Measurements from ENCODE around the gene MRPL58. TPM values are rescaled to one million over a fixed set of nuclear protein-coding genes. Genes with fewer than 3 reads are reported as not detected.

The MRPL58 gene
- total RNA-seq, 1 experiment from 2014 or later: 41.0 TPM

- Histone ChIP-seq H4K8ac (replicated peaks; ENCODE audit: insufficient read length, low read depth, low read length) (no peak overlapping the region), H2BK5ac (ENCODE audit: insufficient read length, low read length) (no peak overlapping the region), H3K56ac (ENCODE audit: insufficient read length, low read depth, low read length) (no peak overlapping the region), H2AFZ (ENCODE audit: low read length) (no peak overlapping the region), H3K27ac (ENCODE audit: insufficient read length, low read depth, low read length) (no peak overlapping the region), H3K9me3 (ENCODE audit: control insufficient read depth, low read depth, low read length) (no peaks in the 10 kb centered on the region), H4K91ac (ENCODE audit: insufficient read length, low read depth, low read length) (no peak overlapping the region), H3K18ac (ENCODE audit: insufficient read length, low read depth, low read length) (no peak overlapping the region), H4K20me1 (ENCODE audit: control insufficient read depth, insufficient read depth, insufficient read length) (peaks cover 3% of the 10 kb centered on the region), H2BK20ac (ENCODE audit: low read depth, low read length, poor library complexity, severe bottlenecking) (no peak overlapping the region), H3K79me1 (ENCODE audit: insufficient read depth, low read depth, low read length, poor library complexity, severe bottlenecking) (no peaks in the 10 kb centered on the region), H3K79me2 (ENCODE audit: insufficient read depth, low read length) (no peaks in the 10 kb centered on the region; the same call in 1 of the 2 replicates), H3T11ph (ENCODE audit: low read length) (no peak overlapping the region), H3K4ac (ENCODE audit: low read depth, low read length) (no peak overlapping the region), H3K4me1 (ENCODE audit: insufficient read depth, low read length) (no peaks in the 10 kb centered on the region), H4K5ac (ENCODE audit: insufficient read length, low read depth, low read length) (no peak overlapping the region), H3K9ac (ENCODE audit: extremely low read depth, insufficient read length, low read length) (no peak overlapping the region), H3K23ac (ENCODE audit: insufficient read length, low read depth, low read length) (no peak overlapping the region), H2BK120ac (ENCODE audit: low read depth, low read length, poor library complexity, severe bottlenecking) (no peak overlapping the region), H3K4me2 (ENCODE audit: insufficient read depth, insufficient read length, low read length) (no peak overlapping the region), H3K27me3 (ENCODE audit: insufficient read depth, low read length) (no peaks in the 10 kb centered on the region), H2BK15ac (ENCODE audit: low read depth, low read length) (no peak overlapping the region), H3K23me2 (ENCODE audit: insufficient read length, low read depth, low read length, poor library complexity, severe bottlenecking) (no peaks in the 10 kb centered on the region), H2BK12ac (ENCODE audit: insufficient read length, low read depth, low read length) (no peak overlapping the region), H2AK5ac (ENCODE audit: insufficient read length, low read length) (no peak overlapping the region), H3K14ac (ENCODE audit: insufficient read depth, low read length) (no peak overlapping the region)
- Mint-ChIP-seq H3K36me3 (ENCODE audit: insufficient read depth in 1 of 3, low read depth in 3 of 3) (peaks cover 34 to 54% (median 51%) of the 10 kb centered on the region in 3 experiments), H3K27ac (peak overlapping the region in 1 of 3 experiments; percentile 30; a peak in 3 of 7 replicates), H3K4me1 (peaks cover 0 to 7% of the 10 kb centered on the region in 2 experiments; a peak in 2 of 4 replicates), H3K9me3 (no peaks in the 10 kb centered on the region), H3K27me3 (ENCODE audit: low read depth) (no peaks in the 10 kb centered on the region; the same call in none of the 2 replicates), H3K4me3 (no peak overlapping the region)
- WGBS (ENCODE audit: extremely low coverage, insufficient read length, low lambda C conversion rate): no CpG with 5 or more reads among the region's 18 CpGs
- peak; percentile 68 for DNase-seq
- peak; percentile 39 for TF ChIP-seq CTCF (conservative IDR thresholded peaks at IDR 0.05)
Measured at GRCh38 chr17:75064867-75065561, 52.5 kb downstream of the MRPL58 start.
